Subcutaneous adipose tissue (tissue), 4 donors: ENCODE measurements around the gene RAD51B. TPM values are rescaled to one million over a fixed set of nuclear protein-coding genes. Genes with fewer than 3 reads are reported as not detected.

Experiments used
- CTCF ChIP-seq: fragments of 450-650 bp; IDR thresholded peaks from one replicate; pipeline ENCODE4 v1.5.1; 2016; ENCODE audit warnings: low read depth, mild to moderate bottlenecking, control low read depth, antibody characterized with exemption, moderate library complexity
- total RNA-seq, 4 donors: library from RNA; depleted of rRNA; stranded (reverse); fragments of >200 nt; gene quantifications; one replicate each; pipeline ENCODE4 v1.1.0, GENCODE V29; 2016

The RAD51B gene
- total RNA-seq, 4 donors from 2014 or later: 9.7 to 24.1 (median 16.7) TPM

DNA sequence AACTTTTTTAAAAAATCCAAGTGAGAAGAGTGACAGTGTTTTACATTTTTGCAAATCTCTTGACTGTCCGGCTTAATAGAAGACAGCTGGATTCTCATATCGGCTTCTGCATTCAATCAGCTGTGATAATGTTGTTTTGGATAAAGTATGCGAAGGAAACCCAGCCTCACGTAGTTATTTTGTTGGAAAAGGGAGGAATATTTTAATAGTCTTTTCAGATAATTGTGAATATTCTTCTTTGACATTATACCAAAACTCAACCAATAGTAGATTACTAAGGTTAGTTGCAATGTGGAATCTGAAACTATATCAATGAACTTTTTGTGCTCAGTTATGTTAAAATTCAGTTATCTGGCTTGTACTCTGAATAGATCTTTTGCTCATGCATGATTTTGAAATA is 696.8 kb downstream of the RAD51B start:
- TF ChIP-seq CTCF: no peak

DNA sequence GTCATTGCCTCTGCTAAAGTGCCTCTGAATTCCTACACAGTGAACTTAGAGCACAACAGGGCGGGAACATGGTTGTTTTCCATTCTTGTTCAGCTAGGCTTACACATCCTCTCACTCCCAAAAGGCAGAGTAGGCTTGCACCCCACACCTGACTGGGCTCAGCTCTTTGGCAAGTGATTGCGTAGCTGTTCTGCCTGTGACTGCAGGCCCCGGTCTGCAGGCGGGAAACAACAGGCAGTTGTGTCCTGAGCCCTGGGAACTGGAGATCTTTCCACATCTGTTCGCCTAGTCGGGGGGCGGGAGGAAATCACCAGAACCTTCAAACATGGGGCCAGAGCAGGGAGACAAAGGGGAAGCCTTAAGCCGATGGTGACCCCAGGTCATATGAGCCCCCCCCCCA is 698.6 kb downstream of the RAD51B start:
- no peak for TF ChIP-seq CTCF

DNA sequence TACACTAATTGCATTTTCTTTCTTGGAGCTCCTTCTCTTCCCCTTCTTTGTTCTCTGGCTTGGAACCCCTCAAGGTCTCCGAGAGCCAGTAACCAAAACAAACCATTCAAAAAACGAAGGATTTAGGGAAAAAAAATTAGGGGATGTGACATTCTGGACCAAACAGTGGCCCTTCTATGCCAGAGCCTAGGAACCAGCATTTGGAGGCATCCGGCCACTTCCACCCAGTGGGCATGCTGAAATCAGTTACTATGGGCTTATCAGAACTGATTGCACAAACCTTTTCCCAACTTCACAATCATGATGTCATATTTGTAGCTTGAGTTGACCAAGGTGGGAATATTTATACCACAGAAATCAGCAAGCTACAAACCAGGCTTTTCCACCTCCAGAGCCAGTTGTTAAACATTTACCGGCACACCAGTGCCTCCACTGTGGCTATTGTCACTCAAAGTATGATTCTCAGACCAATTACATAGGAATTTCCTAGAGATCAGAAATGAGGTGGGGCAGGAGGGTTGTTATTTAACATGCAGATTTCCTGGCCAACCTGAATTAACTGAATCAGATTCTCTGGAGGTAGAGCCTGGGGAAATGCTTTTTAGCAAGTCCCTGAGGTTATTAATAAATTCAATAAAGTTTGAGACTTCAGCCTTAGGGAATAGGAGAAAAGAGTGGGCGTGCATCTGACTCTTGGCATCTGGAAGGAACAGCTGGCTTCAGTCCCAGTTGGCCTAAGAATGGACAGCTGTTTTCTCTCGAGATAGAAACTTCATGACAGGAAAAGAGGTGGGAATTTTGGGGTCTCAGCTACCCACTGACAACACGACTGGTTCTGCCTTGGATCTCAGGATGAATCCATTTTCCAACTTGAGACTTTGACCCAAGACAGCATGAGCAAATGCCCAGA is 699.4 kb downstream of the RAD51B start:
- no peak for TF ChIP-seq CTCF

GRCh38 chr14:68519671-68520187 is 700.1 kb downstream of the RAD51B start:
- no peak for TF ChIP-seq CTCF

DNA sequence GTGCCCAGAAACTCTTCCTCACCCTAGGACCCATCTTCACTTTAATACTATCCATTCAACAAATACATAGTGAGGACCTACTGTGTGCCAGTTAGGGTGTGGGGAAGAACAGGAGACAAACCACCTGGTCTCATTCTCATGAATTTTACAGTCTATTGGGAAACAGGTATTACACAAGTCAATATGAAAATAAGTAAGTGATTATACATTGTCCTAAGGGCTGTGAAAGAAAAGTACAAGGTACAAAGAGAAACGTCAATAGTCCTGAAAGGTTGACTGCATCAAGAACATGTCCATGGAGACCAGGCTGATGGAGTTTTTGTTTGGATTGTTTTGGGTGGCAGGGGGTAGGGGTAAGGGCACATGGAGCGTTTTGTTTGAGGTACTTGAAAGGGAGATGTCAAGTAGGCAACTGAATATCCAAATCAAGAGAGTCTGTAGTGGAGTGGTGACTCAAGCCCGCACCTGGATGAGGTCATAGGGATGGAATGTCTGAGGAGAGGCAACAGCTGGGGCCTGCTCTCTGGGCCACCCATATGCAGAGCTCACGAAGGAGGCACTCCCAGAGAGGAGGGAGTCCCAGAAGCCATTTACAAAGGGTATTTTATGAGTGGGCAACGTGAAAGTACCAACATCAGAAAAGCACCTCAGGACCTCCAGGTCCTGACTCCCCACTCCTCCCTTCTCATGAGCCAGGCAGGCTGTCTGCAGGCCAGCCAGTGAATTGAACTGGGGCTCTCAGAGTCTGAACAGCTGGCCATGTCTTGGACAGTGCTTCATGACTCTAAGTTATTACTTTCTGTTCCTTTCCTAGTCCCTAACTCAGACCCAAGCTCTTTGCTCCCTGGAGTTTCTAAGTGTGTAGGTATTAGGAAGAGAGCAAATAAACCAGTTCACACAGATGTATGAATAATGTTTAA is 701.3 kb downstream of the RAD51B start:
- TF ChIP-seq CTCF: no peak

DNA sequence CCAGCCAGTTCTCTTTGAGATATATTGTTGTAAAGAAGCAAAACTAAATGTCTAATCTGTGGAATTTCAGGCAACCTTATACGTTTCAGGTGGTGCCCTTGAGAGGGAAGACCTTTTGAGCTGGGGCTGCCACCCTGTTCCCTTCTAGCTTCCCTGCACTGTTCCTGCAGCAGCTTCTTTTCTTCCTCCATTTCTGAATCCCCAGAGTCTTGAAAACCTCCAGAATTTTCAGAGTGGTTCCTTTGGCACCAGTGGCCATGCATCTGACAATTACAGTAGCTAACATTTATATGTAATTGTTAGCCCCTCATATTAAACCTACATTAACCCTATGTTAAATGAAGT is 702.0 kb downstream of the RAD51B start:
- no peak for TF ChIP-seq CTCF
